Astrocyte (in vitro differentiated cells and primary cell): ENCODE data around the gene ZNF45. TPM values are rescaled to one million over a fixed set of nuclear protein-coding genes. Genes with fewer than 3 reads are reported as not detected.

ENCODE experiments used
- total RNA-seq: library from RNA; stranded (reverse); gene quantifications from 2 replicates; pipeline ENCODE4 v1.2.1, GENCODE V29; 2021

ZNF45 gene
- total RNA-seq, 1 donor from 2014 or later, result 15.8 TPM

Other genes with a start within 250 kb of the ZNF45 start
- gene IRGC, start 219.2 kb downstream of the ZNF45 start, total RNA-seq, result not detected in 2 replicates
- gene SMG9, start 180.3 kb downstream of the ZNF45 start, total RNA-seq, result 35.0 and 37.0 TPM in 2 replicates
- gene KCNN4, start 154.3 kb downstream of the ZNF45 start, total RNA-seq, result 2.6 and 3.6 TPM in 2 replicates
- gene LYPD5, start 132.8 kb downstream of the ZNF45 start, total RNA-seq, result not detected in 2 replicates
- 10.1 and 11.9 TPM in 2 replicates for gene ZNF283, start 108.0 kb downstream of the ZNF45 start, total RNA-seq
- 6.4 and 6.6 TPM in 2 replicates for gene ZNF404, start 51.3 kb downstream of the ZNF45 start, total RNA-seq
- gene ZNF221, start 15.9 kb upstream of the ZNF45 start, total RNA-seq, result 6.0 and 6.6 TPM in 2 replicates
- 6.2 and 6.5 TPM in 2 replicates for gene ZNF155, start 48.9 kb upstream of the ZNF45 start, total RNA-seq
- 2.1 and 2.7 TPM in 2 replicates for gene ZNF230, start 67.7 kb upstream of the ZNF45 start, total RNA-seq
- 4.0 and 5.5 TPM in 2 replicates for gene ZNF222, start 90.1 kb upstream of the ZNF45 start, total RNA-seq
- gene ZNF223, start 116.8 kb upstream of the ZNF45 start, total RNA-seq, result 3.5 and 4.1 TPM in 2 replicates
- 3.6 and 3.7 TPM in 2 replicates for gene ZNF284, start 136.9 kb upstream of the ZNF45 start, total RNA-seq
- 24.6 and 25.2 TPM in 2 replicates for gene ZNF224, start 159.1 kb upstream of the ZNF45 start, total RNA-seq
- gene ZNF225, start 178.1 kb upstream of the ZNF45 start, total RNA-seq, result 4.5 and 4.7 TPM in 2 replicates
- gene ZNF234, start 206.3 kb upstream of the ZNF45 start, total RNA-seq, result 9.0 and 11.6 TPM in 2 replicates
- gene ZNF226, start 229.8 kb upstream of the ZNF45 start, total RNA-seq, result 24.4 and 27.6 TPM in 2 replicates